WTC11 (cell line): ENCODE results near the gene OCA2.

ENCODE experiments used
- AFF4 ChIP-seq: sonication (generic); formaldehyde crosslinking; IDR thresholded peaks from 2 replicates; pipeline ENCODE4 v1.8.1; 2023; ENCODE audit warnings: mild to moderate bottlenecking, missing genetic modification reagents, borderline replicate concordance
- JUN ChIP-seq: sonication (generic); formaldehyde crosslinking; IDR thresholded peaks from 2 replicates; pipeline ENCODE4 v1.8.0; 2023; ENCODE audit warnings: mild to moderate bottlenecking, missing genetic modification reagents
- NFYB ChIP-seq: sonication (generic); formaldehyde crosslinking; conservative IDR thresholded peaks from 2 replicates; pipeline ENCODE4 v1.8.0; 2022; ENCODE audit warnings: low read depth, missing genetic modification reagents
- NR2C2 ChIP-seq: sonication (generic); formaldehyde crosslinking; IDR thresholded peaks from 2 replicates; pipeline ENCODE4 v1.8.0; 2022; ENCODE audit warnings: mild to moderate bottlenecking, missing genetic modification reagents

GRCh38 chr15:28079313-28079969 lies 19.7 kb downstream of the OCA2 start:
- TF ChIP-seq NR2C2 (CRISPR knock-in tag) = no peak
- no peak for TF ChIP-seq AFF4 (CRISPR knock-in tag)
- TF ChIP-seq NFYB (CRISPR knock-in tag) = no peak
- no peak for TF ChIP-seq JUN (CRISPR knock-in tag)
